NCI-H187 treated with DMSO at 0.1 percent for 48 hours (cell line): Measurements from ENCODE around the gene TOPORS.
A peak's percentile ranks its signal among the peaks of the same experiment; 100 is the strongest.
"Not testable (repeated sequence)": the region's sequence is repeated elsewhere in the genome, so short reads cannot be mapped to it uniquely, and the experiment has no call there.

Source experiments
- DNase-seq: peaks from one replicate; lab custom pipeline; 2025; lab: John Stamatoyannopoulos, UW

Gene TOPORS

GRCh38 chr9:32565967-32566366, 13.6 kb upstream of the TOPORS start:
- DNase-seq: no peak

GRCh38 chr9:32558408-32558934, 6.1 kb upstream of the TOPORS start:
- no peak for DNase-seq

GRCh38 chr9:32554591-32554990, 2.2 kb upstream of the TOPORS start:
- no peak for DNase-seq

GRCh38 chr9:32554107-32554506, 1.7 kb upstream of the TOPORS start:
- no peak for DNase-seq

- no peak for DNase-seq
Measured at GRCh38 chr9:32551276-32552051, 922 bp downstream of the TOPORS start.

- DNase-seq: peak; percentile 32
Measured at GRCh38 chr9:32550562-32551275, 1.7 kb downstream of the TOPORS start.

GRCh38 chr9:32550150-32550561, 2.2 kb downstream of the TOPORS start:
- no peak for DNase-seq

- DNase-seq: not testable (repeated sequence)
Measured at GRCh38 chr9:32548213-32548612, 4.2 kb downstream of the TOPORS start.

- no peak for DNase-seq
Measured at GRCh38 chr9:32545884-32546283, 6.5 kb downstream of the TOPORS start.

GRCh38 chr9:32543047-32543446, 9.3 kb downstream of the TOPORS start:
- no peak for DNase-seq

GRCh38 chr9:32533816-32534215, 18.6 kb downstream of the TOPORS start:
- DNase-seq: no peak

- no peak for DNase-seq
Measured at GRCh38 chr9:32533336-32533735, 19.1 kb downstream of the TOPORS start.

- DNase-seq: no peak
Measured at GRCh38 chr9:32526707-32527048, 25.7 kb downstream of the TOPORS start.

- DNase-seq: peak; percentile 9
Measured at GRCh38 chr9:32526041-32526706, 26.2 kb downstream of the TOPORS start, which contains the start of gene RIGI. TSS of gene RIGI (minus strand) at chr9:32526196. CDS start at chr9:32526166, 30 bp downstream.

- DNase-seq: no peak
Measured at GRCh38 chr9:32525709-32526030, 26.7 kb downstream of the TOPORS start.

- no peak for DNase-seq
Measured at GRCh38 chr9:32524892-32525708, 27.3 kb downstream of the TOPORS start.

- DNase-seq: not testable (repeated sequence)
Measured at GRCh38 chr9:32524558-32524891, 27.9 kb downstream of the TOPORS start.

GRCh38 chr9:32523910-32524309, 28.5 kb downstream of the TOPORS start:
- no peak for DNase-seq

GRCh38 chr9:32518276-32518675, 34.1 kb downstream of the TOPORS start:
- DNase-seq: no peak

GRCh38 chr9:32516241-32516640, 36.1 kb downstream of the TOPORS start:
- DNase-seq: no peak

- DNase-seq: no peak
Measured at GRCh38 chr9:32508728-32509127, 43.7 kb downstream of the TOPORS start.

- DNase-seq: no peak
Measured at GRCh38 chr9:32503008-32503407, 49.4 kb downstream of the TOPORS start.
